OCI-LY3 (cell line): Measurements from ENCODE around the gene ZFYVE28.
"Not testable (repeated sequence)": the region's sequence is repeated elsewhere in the genome, so short reads cannot be mapped to it uniquely, and the experiment has no call there.

ENCODE experiments used
- H2AFZ ChIP-seq: fragments of 200-600, 300-600 bp; shearing (Covaris generic); 2 replicates; pipeline ENCODE4 v1.6.0; 2014; ENCODE audit warnings: antibody characterized with exemption, low read depth, low read length
- H3K27ac ChIP-seq: fragments of 200-600, 300-600 bp; sonication (generic); 2 replicates; pipeline ENCODE4 v1.5.1; 2014; ENCODE audit warnings: mild to moderate bottlenecking, low read length, moderate library complexity, mixed read lengths
- H3K27me3 ChIP-seq: fragments of 200-600, 300-600 bp; sonication (generic); 2 replicates; pipeline ENCODE4 v1.6.1; 2014; ENCODE audit warnings: low read depth, low read length, mixed read lengths
- H3K36me3 ChIP-seq: fragments of 200-600, 300-600 bp; sonication (generic); replicated peaks from 2 replicates; pipeline ENCODE3; 2014; ENCODE audit warnings: low read depth, low read length, mixed read lengths
- H3K4me1 ChIP-seq: fragments of 300-600, 200-600 bp; sonication (generic); 2 replicates; pipeline ENCODE4 v1.6.1; 2014; ENCODE audit warnings: low read length, mixed read lengths
- H3K4me2 ChIP-seq: fragments of 200-600, 300-600 bp; sonication (generic); 2 replicates; pipeline ENCODE4 v1.6.1; 2014; ENCODE audit warnings: low read length, mixed read lengths
- H3K4me3 ChIP-seq: fragments of 300-600, 200-600 bp; sonication (generic); 2 replicates; pipeline ENCODE4 v1.5.1; 2014; ENCODE audit warnings: antibody characterized with exemption, mild to moderate bottlenecking, low read length, moderate library complexity
- H3K79me2 ChIP-seq: fragments of 300-600, 200-600 bp; shearing (Covaris generic); 2 replicates; pipeline ENCODE4 v1.6.1; 2014; ENCODE audit warnings: mild to moderate bottlenecking, low read length, mixed read lengths
- H3K9ac ChIP-seq: fragments of 300-600, 200-600 bp; shearing (Covaris generic); 2 replicates; pipeline ENCODE4 v1.6.0; 2014; ENCODE audit warnings: mild to moderate bottlenecking, low read length, moderate library complexity
- H3K9me3 ChIP-seq: fragments of 200-600, 300-600 bp; shearing (Covaris generic); 2 replicates; pipeline ENCODE4 v1.6.1; 2014; ENCODE audit warnings: low read length, mixed read lengths; ENCODE audit not compliant: insufficient read depth
- H4K20me1 ChIP-seq: fragments of 200-600, 300-600 bp; sonication (generic); 2 replicates; pipeline ENCODE4 v1.6.1; 2016; ENCODE audit warnings: low read length, mixed read lengths; ENCODE audit not compliant: insufficient read depth
- EZH2phosphoT487 ChIP-seq: fragments of 200-600 bp; shearing (Covaris generic); IDR thresholded peaks from 2 replicates; pipeline ENCODE4 v1.6.1; 2018; ENCODE audit warnings: antibody characterized with exemption, mixed run types, low read depth
- TF ChIP-seq, protein P1 (sequence below): fragments of 200-600, 300-600 bp; sonication (generic); IDR thresholded peaks from 2 replicates; pipeline ENCODE4 v1.5.1; 2014; ENCODE audit warnings: antibody characterized with exemption, low read length, low read depth

Gene ZFYVE28

GRCh38 chr4:2222838-2223237 lies 195.6 kb downstream of the ZFYVE28 start:
- no peaks in the 10 kb centered on the region for H3K9me3 ChIP-seq
- H4K20me1 ChIP-seq: 0 out of 2 replicates have a peak, but pooled peaks cover 3% of the 10 kb centered on the region
- no peaks in the 10 kb centered on the region for H3K79me2 ChIP-seq
- TF ChIP-seq, protein P1, sequence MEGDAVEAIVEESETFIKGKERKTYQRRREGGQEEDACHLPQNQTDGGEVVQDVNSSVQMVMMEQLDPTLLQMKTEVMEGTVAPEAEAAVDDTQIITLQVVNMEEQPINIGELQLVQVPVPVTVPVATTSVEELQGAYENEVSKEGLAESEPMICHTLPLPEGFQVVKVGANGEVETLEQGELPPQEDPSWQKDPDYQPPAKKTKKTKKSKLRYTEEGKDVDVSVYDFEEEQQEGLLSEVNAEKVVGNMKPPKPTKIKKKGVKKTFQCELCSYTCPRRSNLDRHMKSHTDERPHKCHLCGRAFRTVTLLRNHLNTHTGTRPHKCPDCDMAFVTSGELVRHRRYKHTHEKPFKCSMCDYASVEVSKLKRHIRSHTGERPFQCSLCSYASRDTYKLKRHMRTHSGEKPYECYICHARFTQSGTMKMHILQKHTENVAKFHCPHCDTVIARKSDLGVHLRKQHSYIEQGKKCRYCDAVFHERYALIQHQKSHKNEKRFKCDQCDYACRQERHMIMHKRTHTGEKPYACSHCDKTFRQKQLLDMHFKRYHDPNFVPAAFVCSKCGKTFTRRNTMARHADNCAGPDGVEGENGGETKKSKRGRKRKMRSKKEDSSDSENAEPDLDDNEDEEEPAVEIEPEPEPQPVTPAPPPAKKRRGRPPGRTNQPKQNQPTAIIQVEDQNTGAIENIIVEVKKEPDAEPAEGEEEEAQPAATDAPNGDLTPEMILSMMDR: no peak
- TF ChIP-seq EZH2phosphoT487: no peak
- H3K9ac ChIP-seq: no peak overlapping the region
- no peak overlapping the region for H3K4me2 ChIP-seq
- no peak overlapping the region for H3K4me3 ChIP-seq
- H3K27ac ChIP-seq: no peak overlapping the region
- no peaks in the 10 kb centered on the region for H3K27me3 ChIP-seq
- peaks cover 14% of the 10 kb centered on the region for H3K36me3 ChIP-seq
- H3K4me1 ChIP-seq: no peaks in the 10 kb centered on the region
- H2AFZ ChIP-seq: no peak overlapping the region

GRCh38 chr4:2221378-2221777 lies 197.1 kb downstream of the ZFYVE28 start:
- H3K79me2 ChIP-seq, H3K4me2 ChIP-seq, H3K27me3 ChIP-seq, H2AFZ ChIP-seq, H3K4me3 ChIP-seq, H3K9me3 ChIP-seq, H4K20me1 ChIP-seq, H3K4me1 ChIP-seq, H3K9ac ChIP-seq, H3K27ac ChIP-seq: not testable (repeated sequence)
- H3K36me3 ChIP-seq: peaks cover 11% of the 10 kb centered on the region

DNA sequence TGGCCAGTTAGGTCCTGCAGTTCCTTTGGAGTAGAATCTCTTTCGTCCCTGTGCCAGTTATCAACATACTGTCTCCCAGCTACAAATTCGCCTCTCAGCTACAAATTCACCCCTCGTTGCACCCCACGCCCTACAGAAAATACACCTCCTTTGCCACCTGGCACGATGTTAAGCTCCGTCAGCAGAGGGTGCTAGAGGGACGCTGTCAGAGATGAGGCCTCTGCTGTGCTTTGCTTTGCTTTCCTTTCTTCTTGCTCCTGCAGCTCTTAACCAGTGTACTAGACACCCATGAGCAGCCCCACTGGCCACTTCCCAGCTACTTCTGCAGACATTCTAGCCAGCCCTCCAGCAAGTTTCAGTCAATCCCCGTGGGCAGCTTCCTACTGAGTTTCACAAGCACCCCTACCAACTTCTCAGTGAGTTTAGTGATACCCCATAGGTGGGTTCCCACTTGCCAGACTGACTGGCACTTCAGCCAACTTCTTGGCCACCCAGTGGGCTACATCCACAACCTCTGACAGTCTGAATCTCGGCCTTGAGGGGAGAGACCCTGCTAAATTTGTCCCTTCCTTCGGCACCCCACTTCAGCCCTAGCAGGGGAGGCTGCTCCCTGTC lies 198.3 kb downstream of the ZFYVE28 start:
- H3K9ac ChIP-seq: no peak overlapping the region
- no peaks in the 10 kb centered on the region for H3K9me3 ChIP-seq
- no peak overlapping the region for H3K4me3 ChIP-seq
- H3K27ac ChIP-seq: no peak overlapping the region
- no peaks in the 10 kb centered on the region for H3K27me3 ChIP-seq
- H3K4me1 ChIP-seq: no peaks in the 10 kb centered on the region
- H2AFZ ChIP-seq: no peak overlapping the region
- H3K36me3 ChIP-seq: peaks cover 7% of the 10 kb centered on the region
- H3K4me2 ChIP-seq: no peak overlapping the region
- TF ChIP-seq EZH2phosphoT487: no peak
- TF ChIP-seq, protein P1: peak; percentile 85
- H4K20me1 ChIP-seq: no peaks in the 10 kb centered on the region
- no peaks in the 10 kb centered on the region for H3K79me2 ChIP-seq
